OCI-LY1 (cell line): Measurements from ENCODE around the gene CREG2.
A peak's percentile ranks its signal among the peaks of the same experiment; 100 is the strongest.

Experiments used
- H2AFZ ChIP-seq: fragments of 200-600 bp; sonication (generic), shearing (Covaris generic); 2 replicates; pipeline ENCODE4 v1.6.0; 2014; ENCODE audit warnings: antibody characterized with exemption, mild to moderate bottlenecking, low read length
- H3F3A ChIP-seq: fragments of 200-600 bp; sonication (generic), shearing (Covaris generic); 2 replicates; pipeline ENCODE4 v1.6.0; 2014; ENCODE audit warnings: mild to moderate bottlenecking, antibody characterized with exemption, low read length, moderate library complexity; ENCODE audit not compliant: insufficient read depth
- H3K27ac ChIP-seq: fragments of 200-600 bp; sonication (generic); 2 replicates; pipeline ENCODE4 v1.5.1; 2014; ENCODE audit warnings: low read length, mixed run types, mild to moderate bottlenecking, low read depth; ENCODE audit not compliant: poor library complexity, severe bottlenecking
- H3K27me3 ChIP-seq: fragments of 200-600 bp; sonication (generic); 2 replicates; pipeline ENCODE4 v1.6.0; 2014; ENCODE audit warnings: antibody characterized with exemption, mild to moderate bottlenecking, low read length, moderate library complexity; ENCODE audit not compliant: insufficient read depth
- H3K36me3 ChIP-seq: fragments of 200-600 bp; sonication (generic); 2 replicates; pipeline ENCODE4 v1.6.1; 2014; ENCODE audit warnings: mild to moderate bottlenecking, antibody characterized with exemption, low read length, moderate library complexity, mixed read lengths; ENCODE audit not compliant: insufficient read depth
- H3K4me1 ChIP-seq: fragments of 200-600 bp; sonication (generic); 2 replicates; pipeline ENCODE4 v1.5.1; 2014; ENCODE audit warnings: mild to moderate bottlenecking, low read length, moderate library complexity; ENCODE audit not compliant: insufficient read depth, severe bottlenecking
- H3K4me2 ChIP-seq: fragments of 200-600 bp; sonication (generic), shearing (Covaris generic); 2 replicates; pipeline ENCODE4 v1.6.1; 2014; ENCODE audit warnings: low read length
- H3K4me3 ChIP-seq: fragments of 200-600 bp; sonication (generic); 2 replicates; pipeline ENCODE4 v1.5.1; 2014; ENCODE audit warnings: low read length, low read depth, mild to moderate bottlenecking, mixed read lengths; ENCODE audit not compliant: poor library complexity, severe bottlenecking
- H3K79me2 ChIP-seq: fragments of 200-600 bp; shearing (Covaris generic); 2 replicates; pipeline ENCODE4 v1.6.1; 2016; ENCODE audit warnings: mixed run types, low read length, mixed read lengths; ENCODE audit not compliant: insufficient read depth
- H3K9ac ChIP-seq: fragments of 200-600 bp; sonication (generic), shearing (Covaris generic); 2 replicates; pipeline ENCODE4 v1.6.1; 2014; ENCODE audit warnings: mild to moderate bottlenecking, low read length, mixed read lengths
- H3K9me2 ChIP-seq: fragments of 200-600 bp; sonication (generic), shearing (Covaris generic); 2 replicates; pipeline ENCODE4 v1.6.1; 2014; ENCODE audit warnings: low read depth, mild to moderate bottlenecking, low read length, mixed read lengths
- H3K9me3 ChIP-seq: fragments of 200-600 bp; shearing (Covaris generic); 2 replicates; pipeline ENCODE4 v1.6.1; 2014; ENCODE audit warnings: low read length, mixed read lengths
- H4K20me1 ChIP-seq: fragments of 200-600 bp; sonication (generic), shearing (Covaris generic); 2 replicates; pipeline ENCODE4 v1.6.0; 2016; ENCODE audit warnings: mild to moderate bottlenecking, low read length; ENCODE audit not compliant: insufficient read depth
- EZH2 ChIP-seq: fragments of 200-600 bp; sonication (generic), shearing (Covaris generic); IDR thresholded peaks from 2 replicates; pipeline ENCODE4 v1.8.0; 2017; ENCODE audit warnings: borderline replicate concordance, mixed run types, mild to moderate bottlenecking, antibody characterized with exemption, low read length, moderate library complexity, mixed read lengths
- TF ChIP-seq, protein P1 (sequence below): fragments of 200-600 bp; sonication (generic), shearing (Covaris generic); IDR thresholded peaks from 2 replicates; pipeline ENCODE4 v1.5.1; 2017; ENCODE audit warnings: mild to moderate bottlenecking, antibody characterized with exemption, low read length, moderate library complexity, mixed read lengths

Gene CREG2

DNA sequence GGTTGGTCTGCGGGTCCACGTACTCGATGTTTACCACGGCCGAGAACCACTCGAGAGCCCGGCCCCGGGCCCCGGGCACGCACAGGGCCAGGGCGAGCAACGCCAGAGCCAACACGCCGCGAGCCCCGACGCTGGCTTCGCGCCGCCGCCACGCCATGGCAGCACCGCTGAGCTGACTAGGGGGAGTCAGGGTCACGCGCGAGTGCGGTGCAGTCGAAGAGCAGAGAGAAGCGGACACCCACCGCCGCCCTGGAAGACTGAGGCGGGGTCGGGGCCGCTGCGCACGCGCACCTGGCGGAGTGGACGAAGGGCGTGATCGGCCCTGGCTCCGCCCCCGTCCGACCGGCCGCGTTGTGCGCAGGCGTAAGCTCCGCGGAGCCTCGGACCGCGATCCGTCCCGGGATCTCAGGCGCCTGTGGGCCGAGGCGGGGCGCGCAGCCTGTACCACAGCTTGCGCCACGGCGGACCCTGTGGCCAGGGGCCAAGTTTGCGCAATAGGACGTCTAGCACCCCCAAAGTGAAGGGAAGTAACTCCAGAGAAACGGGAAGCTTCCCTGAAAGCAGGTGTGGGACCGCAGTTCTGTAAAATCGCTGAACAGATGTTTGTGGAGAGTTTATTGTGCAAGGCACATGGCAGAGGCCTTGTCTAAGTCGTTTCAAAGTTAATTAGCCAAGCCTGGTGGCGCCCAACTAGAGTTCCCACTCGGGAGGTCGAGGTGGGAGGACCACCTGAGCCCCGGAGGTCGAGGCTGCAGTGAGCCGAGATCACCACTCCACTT lies 78.7 kb downstream of the CREG2 start, which contains the start of gene RNF149:
Gene RNF149 (minus strand): TSS at position 270 of the 779 bp plus-strand sequence. CDS start 113 bp downstream, at position 157.
- peak within 1 kb of the TSS; percentile 77 for H3K9ac ChIP-seq
- peaks cover 52% of the 10 kb centered on the region for H3K4me1 ChIP-seq
- no peaks in the 10 kb centered on the region for H3K27me3 ChIP-seq
- H3K4me2 ChIP-seq: peak within 1 kb of the TSS; percentile 68
- H3K79me2 ChIP-seq: no peaks in the 10 kb centered on the region
- no peaks in the 10 kb centered on the region for H4K20me1 ChIP-seq
- H3F3A ChIP-seq: no peaks in the 10 kb centered on the region
- no peaks in the 10 kb centered on the region for H3K9me3 ChIP-seq
- peak within 1 kb of the TSS; percentile 12; the same call in 1 of the 2 replicates for H2AFZ ChIP-seq
- H3K36me3 ChIP-seq: no peaks in the 10 kb centered on the region
- no peaks in the 10 kb centered on the region for H3K9me2 ChIP-seq
- TF ChIP-seq, protein P1, sequence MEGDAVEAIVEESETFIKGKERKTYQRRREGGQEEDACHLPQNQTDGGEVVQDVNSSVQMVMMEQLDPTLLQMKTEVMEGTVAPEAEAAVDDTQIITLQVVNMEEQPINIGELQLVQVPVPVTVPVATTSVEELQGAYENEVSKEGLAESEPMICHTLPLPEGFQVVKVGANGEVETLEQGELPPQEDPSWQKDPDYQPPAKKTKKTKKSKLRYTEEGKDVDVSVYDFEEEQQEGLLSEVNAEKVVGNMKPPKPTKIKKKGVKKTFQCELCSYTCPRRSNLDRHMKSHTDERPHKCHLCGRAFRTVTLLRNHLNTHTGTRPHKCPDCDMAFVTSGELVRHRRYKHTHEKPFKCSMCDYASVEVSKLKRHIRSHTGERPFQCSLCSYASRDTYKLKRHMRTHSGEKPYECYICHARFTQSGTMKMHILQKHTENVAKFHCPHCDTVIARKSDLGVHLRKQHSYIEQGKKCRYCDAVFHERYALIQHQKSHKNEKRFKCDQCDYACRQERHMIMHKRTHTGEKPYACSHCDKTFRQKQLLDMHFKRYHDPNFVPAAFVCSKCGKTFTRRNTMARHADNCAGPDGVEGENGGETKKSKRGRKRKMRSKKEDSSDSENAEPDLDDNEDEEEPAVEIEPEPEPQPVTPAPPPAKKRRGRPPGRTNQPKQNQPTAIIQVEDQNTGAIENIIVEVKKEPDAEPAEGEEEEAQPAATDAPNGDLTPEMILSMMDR: no peak
- TF ChIP-seq EZH2: no peak
- H3K4me3 ChIP-seq: peak within 1 kb of the TSS; percentile 75
- H3K27ac ChIP-seq: peak within 1 kb of the TSS; percentile 19

DNA sequence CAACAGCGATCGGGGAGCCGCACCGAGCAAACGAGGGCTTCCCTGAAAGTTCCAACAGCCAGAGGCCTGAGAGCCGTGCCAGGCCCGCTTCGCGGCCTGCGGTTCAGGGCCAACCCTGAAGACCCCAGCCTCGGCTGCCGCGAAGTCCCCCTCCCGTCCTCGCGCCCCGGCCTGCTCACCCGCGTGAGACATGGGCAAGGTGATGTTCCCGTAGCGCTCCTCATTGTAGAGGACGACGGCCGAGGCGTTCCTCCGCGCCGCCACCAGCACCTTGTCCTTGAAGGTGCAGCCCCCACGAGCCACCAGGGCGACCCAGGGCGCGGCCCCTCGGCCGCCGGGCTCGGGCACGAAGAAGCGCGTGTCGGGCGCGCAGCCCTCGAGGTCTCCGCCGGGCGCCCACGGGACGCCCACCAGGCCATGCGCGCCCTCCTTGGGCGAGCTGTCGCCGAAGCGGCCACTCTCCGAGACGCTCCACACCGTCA lies 79.3 kb downstream of the CREG2 start:
- H3K9me3 ChIP-seq: no peaks in the 10 kb centered on the region
- no peaks in the 10 kb centered on the region for H3K36me3 ChIP-seq
- H3K27me3 ChIP-seq: no peaks in the 10 kb centered on the region
- H3K4me3 ChIP-seq: peak overlapping the region; percentile 75
- H3K79me2 ChIP-seq: no peaks in the 10 kb centered on the region
- peak overlapping the region; percentile 68 for H3K4me2 ChIP-seq
- no peak overlapping the region for H2AFZ ChIP-seq
- no peaks in the 10 kb centered on the region for H3F3A ChIP-seq
- peak overlapping the region; percentile 77 for H3K9ac ChIP-seq
- no peak overlapping the region for H3K27ac ChIP-seq
- no peaks in the 10 kb centered on the region for H4K20me1 ChIP-seq
- peaks cover 52% of the 10 kb centered on the region for H3K4me1 ChIP-seq
- H3K9me2 ChIP-seq: no peaks in the 10 kb centered on the region
- TF ChIP-seq, protein P1: no peak
- TF ChIP-seq EZH2: no peak

DNA sequence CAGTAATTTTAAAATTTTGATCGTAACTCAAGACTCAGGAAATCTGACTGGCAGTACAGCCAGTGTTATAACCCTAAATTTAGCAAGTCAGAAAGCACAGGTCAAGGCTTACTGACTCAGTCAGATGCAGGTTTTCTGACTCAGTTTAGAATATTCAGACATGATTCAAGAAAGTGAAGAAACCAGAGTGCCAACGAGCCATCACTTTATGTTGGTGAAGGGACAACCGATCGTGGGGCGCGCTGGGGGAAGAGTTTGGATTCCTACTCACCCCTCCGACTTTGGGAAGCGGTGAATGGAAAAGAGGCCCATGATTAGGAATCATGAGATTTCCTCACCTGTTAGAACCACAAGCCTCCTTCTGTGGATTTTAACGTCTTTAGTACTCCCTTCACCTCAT lies 79.8 kb downstream of the CREG2 start:
- H3K27me3 ChIP-seq: no peaks in the 10 kb centered on the region
- H3K9me2 ChIP-seq: no peaks in the 10 kb centered on the region
- H3K36me3 ChIP-seq: no peaks in the 10 kb centered on the region
- peak overlapping the region; percentile 68 for H3K4me2 ChIP-seq
- H3F3A ChIP-seq: no peaks in the 10 kb centered on the region
- H3K9me3 ChIP-seq: no peaks in the 10 kb centered on the region
- no peak overlapping the region for H2AFZ ChIP-seq
- H4K20me1 ChIP-seq: no peaks in the 10 kb centered on the region
- H3K79me2 ChIP-seq: no peaks in the 10 kb centered on the region
- TF ChIP-seq EZH2: no peak
- TF ChIP-seq, protein P1: no peak
- H3K9ac ChIP-seq: peak overlapping the region; percentile 77
- H3K4me1 ChIP-seq: peaks cover 52% of the 10 kb centered on the region
- H3K27ac ChIP-seq: peak overlapping the region; percentile 74
- H3K4me3 ChIP-seq: peak overlapping the region; percentile 75
